Measurements from ENCODE around the gene ZNF160. TPM values are rescaled to one million over a fixed set of nuclear protein-coding genes. Genes with fewer than 3 reads are reported as not detected.

ZNF160 gene
- polyA plus RNA-seq, 2 of the 4 experiments (the other 2 are of a cell fraction) = 8.8 to 16.6 TPM

- no peak overlapping the region for H3K4me3 ChIP-seq
- no peak for ATAC-seq
- ChIA-PET POLR2A (no interaction called here), CTCF (no interaction called here)
- no peak overlapping the region for H3K4me2 ChIP-seq
- H3K4me1 ChIP-seq = no peaks in the 10 kb centered on the region
- no peak for TF ChIP-seq JUNB (IDR thresholded peaks at IDR 0.05)
- TF ChIP-seq, protein P1, sequence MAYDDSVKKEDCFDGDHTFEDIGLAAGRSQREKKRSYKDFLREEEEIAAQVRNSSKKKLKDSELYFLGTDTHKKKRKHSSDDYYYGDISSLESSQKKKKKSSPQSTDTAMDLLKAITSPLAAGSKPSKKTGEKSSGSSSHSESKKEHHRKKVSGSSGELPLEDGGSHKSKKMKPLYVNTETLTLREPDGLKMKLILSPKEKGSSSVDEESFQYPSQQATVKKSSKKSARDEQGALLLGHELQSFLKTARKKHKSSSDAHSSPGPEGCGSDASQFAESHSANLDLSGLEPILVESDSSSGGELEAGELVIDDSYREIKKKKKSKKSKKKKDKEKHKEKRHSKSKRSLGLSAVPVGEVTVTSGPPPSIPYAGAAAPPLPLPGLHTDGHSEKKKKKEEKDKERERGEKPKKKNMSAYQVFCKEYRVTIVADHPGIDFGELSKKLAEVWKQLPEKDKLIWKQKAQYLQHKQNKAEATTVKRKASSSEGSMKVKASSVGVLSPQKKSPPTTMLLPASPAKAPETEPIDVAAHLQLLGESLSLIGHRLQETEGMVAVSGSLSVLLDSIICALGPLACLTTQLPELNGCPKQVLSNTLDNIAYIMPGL (CRISPR knock-in tag; IDR thresholded peaks at IDR 0.05; ENCODE audit: borderline replicate concordance) = no peak
- no peak for TF ChIP-seq ZSCAN20 (CRISPR knock-in tag; IDR thresholded peaks at IDR 0.05)
- TF ChIP-seq, protein P2, sequence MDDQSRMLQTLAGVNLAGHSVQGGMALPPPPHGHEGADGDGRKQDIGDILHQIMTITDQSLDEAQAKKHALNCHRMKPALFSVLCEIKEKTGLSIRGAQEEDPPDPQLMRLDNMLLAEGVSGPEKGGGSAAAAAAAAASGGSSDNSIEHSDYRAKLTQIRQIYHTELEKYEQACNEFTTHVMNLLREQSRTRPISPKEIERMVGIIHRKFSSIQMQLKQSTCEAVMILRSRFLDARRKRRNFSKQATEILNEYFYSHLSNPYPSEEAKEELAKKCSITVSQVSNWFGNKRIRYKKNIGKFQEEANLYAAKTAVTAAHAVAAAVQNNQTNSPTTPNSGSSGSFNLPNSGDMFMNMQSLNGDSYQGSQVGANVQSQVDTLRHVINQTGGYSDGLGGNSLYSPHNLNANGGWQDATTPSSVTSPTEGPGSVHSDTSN (IDR thresholded peaks at IDR 0.05) = no peak
- TF ChIP-seq, protein P3, sequence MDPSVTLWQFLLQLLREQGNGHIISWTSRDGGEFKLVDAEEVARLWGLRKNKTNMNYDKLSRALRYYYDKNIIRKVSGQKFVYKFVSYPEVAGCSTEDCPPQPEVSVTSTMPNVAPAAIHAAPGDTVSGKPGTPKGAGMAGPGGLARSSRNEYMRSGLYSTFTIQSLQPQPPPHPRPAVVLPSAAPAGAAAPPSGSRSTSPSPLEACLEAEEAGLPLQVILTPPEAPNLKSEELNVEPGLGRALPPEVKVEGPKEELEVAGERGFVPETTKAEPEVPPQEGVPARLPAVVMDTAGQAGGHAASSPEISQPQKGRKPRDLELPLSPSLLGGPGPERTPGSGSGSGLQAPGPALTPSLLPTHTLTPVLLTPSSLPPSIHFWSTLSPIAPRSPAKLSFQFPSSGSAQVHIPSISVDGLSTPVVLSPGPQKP (IDR thresholded peaks at IDR 0.05; ENCODE audit: low read depth, low read length) = no peak
- TF ChIP-seq FOXS1 (CRISPR knock-in tag; IDR thresholded peaks at IDR 0.05) = no peak
- no peak for TF ChIP-seq CBX8 (IDR thresholded peaks at IDR 0.05)
- no peak for TF ChIP-seq HOXB13 (CRISPR knock-in tag; IDR thresholded peaks at IDR 0.05; ENCODE audit: low read depth)
- TF ChIP-seq, protein P4, sequence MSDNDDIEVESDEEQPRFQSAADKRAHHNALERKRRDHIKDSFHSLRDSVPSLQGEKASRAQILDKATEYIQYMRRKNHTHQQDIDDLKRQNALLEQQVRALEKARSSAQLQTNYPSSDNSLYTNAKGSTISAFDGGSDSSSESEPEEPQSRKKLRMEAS (IDR thresholded peaks at IDR 0.05) = no peak
- no peak for TF ChIP-seq RFX5 (IDR thresholded peaks at IDR 0.05)
- TF ChIP-seq POLR2A (IDR thresholded peaks at IDR 0.05; ENCODE audit: low read length) = no peak
- no peak for TF ChIP-seq BHLHE40 (IDR thresholded peaks at IDR 0.05; ENCODE audit: low read depth, low read length)
- TF ChIP-seq CHD2 (IDR thresholded peaks at IDR 0.05; ENCODE audit: low read length, partially characterized antibody) = no peak
- no peak for TF ChIP-seq CTCF (IDR thresholded peaks at IDR 0.05)
- TF ChIP-seq PHF8 (IDR thresholded peaks at IDR 0.05; ENCODE audit: borderline replicate concordance, low read depth) = no peak
- no peak for TF ChIP-seq RAD21 (conservative IDR thresholded peaks at IDR 0.05 in 1 of 2, IDR thresholded peaks at IDR 0.05 in 1 of 2)
- no peak for TF ChIP-seq ATOH8 (CRISPR knock-in tag; IDR thresholded peaks at IDR 0.05; ENCODE audit: low read depth)
- TF ChIP-seq EHMT2 (IDR thresholded peaks at IDR 0.05; ENCODE audit: low read depth) = no peak
- TF ChIP-seq, protein P5, sequence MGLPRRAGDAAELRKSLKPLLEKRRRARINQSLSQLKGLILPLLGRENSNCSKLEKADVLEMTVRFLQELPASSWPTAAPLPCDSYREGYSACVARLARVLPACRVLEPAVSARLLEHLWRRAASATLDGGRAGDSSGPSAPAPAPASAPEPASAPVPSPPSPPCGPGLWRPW (IDR thresholded peaks at IDR 0.05) = no peak
- H3K9me3 ChIP-seq = peaks cover 52% of the 10 kb centered on the region
- no peak for DNase-seq (ENCODE audit: low read depth in 1 of 2, low spot score in 1 of 2)
- H3K27ac ChIP-seq = no peak overlapping the region
- FAIRE-seq = no peak
- WGBS (ENCODE audit: missing lambda C conversion rate) = 23% methylated on average over 6 of the region's 6 CpGs
These were observed 28.5 kb upstream of the ZNF160 start for GRCh38 chr19:53131727-53132126.

GRCh38 chr19:53131085-53131590 lies 27.9 kb upstream of the ZNF160 start:
- ChIA-PET CTCF (no interaction called here), POLR2A (no interaction called here)
- ATAC-seq (no peak), DNase-seq (ENCODE audit: low read depth in 1 of 2, low spot score in 1 of 2) (no peak), FAIRE-seq (no peak)
- TF ChIP-seq KDM5A (IDR thresholded peaks at IDR 0.05) = no peak
- H3K9me3 ChIP-seq = peaks cover 47% of the 10 kb centered on the region
- no peaks in the 10 kb centered on the region for H3K4me1 ChIP-seq
- 64% methylated on average over 4 of the region's 4 CpGs for WGBS (ENCODE audit: missing lambda C conversion rate)
- H3K27ac ChIP-seq = no peak overlapping the region
- H3K4me2 ChIP-seq = no peak overlapping the region
- H3K4me3 ChIP-seq = no peak overlapping the region
